ENCODE measurements around the gene IGF2R. TPM values are rescaled to one million over a fixed set of nuclear protein-coding genes. Genes with fewer than 3 reads are reported as not detected.

Gene IGF2R
- total and polyA plus RNA-seq, 2 of the 13 experiments (the other 11 are each of a cell fraction or from before 2014, with no cell fraction given): 38.3 to 70.0 TPM

GRCh38 chr6:160102956-160103824, 134.3 kb downstream of the IGF2R start (continued):
- TF ChIP-seq RAD21 (CRISPR knock-in tag; IDR thresholded peaks at IDR 0.05) (peak; percentile 32; the same call in 1 of the 2 replicates), PHB2 (IDR thresholded peaks at IDR 0.05; ENCODE audit: partially characterized antibody) (no peak), ZNF121 (CRISPR knock-in tag; IDR thresholded peaks at IDR 0.05) (peak; percentile 87), SNAPC4 (CRISPR knock-in tag; IDR thresholded peaks at IDR 0.05) (no peak), TBP (CRISPR knock-in tag; IDR thresholded peaks at IDR 0.05) (no peak)

GRCh38 chr6:160103825-160104100, 134.9 kb downstream of the IGF2R start:
- in situ Hi-C loops (cut with HindIII; ENCODE audit: extremely low pct_ligation_motif_present, low pct_unique_long_range_greater_than_20kb): no loop called here
- FAIRE-seq: no peak
- no TSS peak for BruUV-seq (replicated peaks)
- Histone ChIP-seq H3K27ac (ENCODE audit: extremely low read length, insufficient read depth, low read length) (no peak overlapping the region), H3K36me3 (replicated peaks in 1 of 2; ENCODE audit: control insufficient read depth in 1 of 2, insufficient read depth in 2 of 2, low read length in 2 of 2) (peaks cover 33 to 43% of the 10 kb centered on the region in 2 experiments), H3K9me3 (ENCODE audit: low read length) (no peaks in the 10 kb centered on the region), H2AFZ (ENCODE audit: low read length) (no peak overlapping the region), H4K20me1 (ENCODE audit: insufficient read depth, low read length) (no peaks in the 10 kb centered on the region), H3K4me2 (ENCODE audit: low read depth, low read length) (no peak overlapping the region), H3K79me2 (ENCODE audit: insufficient read depth, low read length) (no peaks in the 10 kb centered on the region), H3K27me3 (ENCODE audit: control insufficient read depth in 1 of 2, insufficient read depth in 2 of 2, low read length in 2 of 2) (no peaks in the 10 kb centered on the region), H3K9ac (ENCODE audit: insufficient read depth, low read depth, low read length) (no peak overlapping the region), H3K4me3 (replicated peaks in 1 of 3; ENCODE audit: insufficient read depth in 1 of 3, low read depth in 2 of 3, low read length in 3 of 3) (no peak overlapping the region), H3K4me1 (ENCODE audit: insufficient read depth, low read length) (peaks cover 34% of the 10 kb centered on the region)
- no peak for DNase-seq (ENCODE audit: low spot score)
- POLR2A ChIA-PET: no interaction called here
- ATAC-seq: no peak
- 93% methylated on average over 7 of the region's 7 CpGs for WGBS (ENCODE audit: low lambda C conversion rate)
- TF ChIP-seq AHR (CRISPR knock-in tag; IDR thresholded peaks at IDR 0.05) (no peak), YY1 (IDR thresholded peaks at IDR 0.05; ENCODE audit: insufficient read depth, insufficient replicate concordance, low read depth, low read length) (no peak)
- CTCF ChIA-PET (ENCODE audit: low intra/inter-chr PET ratio, low total read pairs): interaction anchor here (1.1 kb wide), 1 partner anchor 240 kb away, joined by 4 read pairs; no protein-coding TSS in a partner anchor
- intact Hi-C loops (cut with micrococcal nuclease; ENCODE audit: unreplicated experiment): loop anchor here (1.0 to 2.0 kb wide), 2 partner anchors 15 to 240 kb away; no protein-coding TSS in a partner anchor

Data from HepG2 (cell line).